Measurements from ENCODE around the gene ADISSP. TPM values are rescaled to one million over a fixed set of nuclear protein-coding genes. Genes with fewer than 3 reads are reported as not detected.

ADISSP gene
- total and polyA plus RNA-seq, 2 of the 8 experiments (the other 6 are each of a cell fraction or from before 2014, with no cell fraction given): 111 to 141 TPM

DNA sequence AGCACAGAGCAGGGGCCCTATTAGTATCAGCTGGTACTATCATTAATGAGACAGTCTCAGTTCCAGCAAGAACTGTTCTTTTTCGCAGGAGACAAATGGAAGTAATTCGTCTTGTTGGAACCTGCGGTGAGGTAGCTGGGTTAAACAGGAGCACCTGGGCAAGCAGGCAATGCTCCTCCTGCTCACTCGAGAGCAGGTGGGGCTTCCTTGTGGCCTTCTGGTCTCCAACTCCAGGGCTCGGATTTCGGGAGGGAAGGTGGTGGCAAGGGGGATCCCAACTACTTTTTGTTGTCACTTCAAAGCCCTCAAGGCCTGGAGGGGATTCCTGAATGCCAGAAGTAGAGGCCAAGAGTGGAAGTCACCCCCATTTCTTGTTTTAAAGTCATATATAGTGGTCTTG is 15.0 kb upstream of the ADISSP start (continued):
- TF ChIP-seq NRF1 (IDR thresholded peaks at IDR 0.05; ENCODE audit: low read depth, low read length) (no peak), SIN3A (conservative IDR thresholded peaks at IDR 0.05 in 1 of 2, IDR thresholded peaks at IDR 0.05 in 1 of 2; ENCODE audit: low read depth in 1 of 2, low read length in 2 of 2) (no peak)
